Peyer's patch (tissue), 4 donors: ENCODE results near the gene TPD52L2. TPM values are rescaled to one million over a fixed set of nuclear protein-coding genes. Genes with fewer than 3 reads are reported as not detected.
A peak's percentile ranks its signal among the peaks of the same experiment; 100 is the strongest.

Experiments used
- DNase-seq, 3 donors: peaks; one replicate each; pipeline ENCODE4 v3.0.0-alpha.2; 2017 to 2019
- H3K27ac ChIP-seq, 4 donors: fragments of 200-600 bp; sonication (generic); one replicate each; pipeline ENCODE4 v1.5.1; 2016 to 2019
- H3K27me3 ChIP-seq, 2 donors: fragments of 200-600 bp; sonication (generic); one replicate each; pipeline ENCODE4 v1.5.1; 2019
- H3K36me3 ChIP-seq, 3 donors: fragments of 200-600 bp; sonication (generic); one replicate each; pipeline ENCODE4 v1.5.1; 2016 to 2019
- H3K4me1 ChIP-seq, 4 donors: fragments of 200-600 bp; sonication (generic); one replicate each; pipeline ENCODE4 v1.5.1; 2016 to 2019
- H3K4me3 ChIP-seq, 4 donors: fragments of 200-600 bp; sonication (generic); 1 replicate in 3 of 4; 2 replicates in 1 of 4; pipeline ENCODE4 v1.5.1; 2016 to 2019; ENCODE audit warnings: mild to moderate bottlenecking in 1 of 4
- H3K9me3 ChIP-seq, 4 donors: fragments of 200-600 bp; sonication (generic); one replicate each; pipeline ENCODE4 v1.5.1; 2016 to 2019; ENCODE audit warnings: mild to moderate bottlenecking in 1 of 4
- CTCF ChIP-seq, 6 experiments: fragments of 450-650 bp in 4 of 6; fragments of 200-600 bp in 2 of 6; sonication (generic) in 1 of 6; IDR thresholded peaks; one replicate each; pipeline ENCODE4 v1.5.1; 2017 to 2019; ENCODE audit warnings: antibody characterized with exemption in 6 of 6, mild to moderate bottlenecking in 3 of 6, moderate library complexity in 1 of 6
- POLR2A ChIP-seq, 2 donors: fragments of 450-650 bp; IDR thresholded peaks; one replicate each; pipeline ENCODE4 v1.5.1; 2017; ENCODE audit warnings: antibody characterized with exemption in 2 of 2, mild to moderate bottlenecking in 2 of 2, moderate library complexity in 2 of 2
- total RNA-seq, 4 donors: library from RNA; depleted of rRNA; stranded (reverse); fragments of >200 nt; gene quantifications; one replicate each; pipeline ENCODE4 v1.1.0, GENCODE V29; 2016

Gene TPD52L2
- total RNA-seq, 4 donors from 2014 or later: 59.4 to 78.7 (median 65.1) TPM

DNA sequence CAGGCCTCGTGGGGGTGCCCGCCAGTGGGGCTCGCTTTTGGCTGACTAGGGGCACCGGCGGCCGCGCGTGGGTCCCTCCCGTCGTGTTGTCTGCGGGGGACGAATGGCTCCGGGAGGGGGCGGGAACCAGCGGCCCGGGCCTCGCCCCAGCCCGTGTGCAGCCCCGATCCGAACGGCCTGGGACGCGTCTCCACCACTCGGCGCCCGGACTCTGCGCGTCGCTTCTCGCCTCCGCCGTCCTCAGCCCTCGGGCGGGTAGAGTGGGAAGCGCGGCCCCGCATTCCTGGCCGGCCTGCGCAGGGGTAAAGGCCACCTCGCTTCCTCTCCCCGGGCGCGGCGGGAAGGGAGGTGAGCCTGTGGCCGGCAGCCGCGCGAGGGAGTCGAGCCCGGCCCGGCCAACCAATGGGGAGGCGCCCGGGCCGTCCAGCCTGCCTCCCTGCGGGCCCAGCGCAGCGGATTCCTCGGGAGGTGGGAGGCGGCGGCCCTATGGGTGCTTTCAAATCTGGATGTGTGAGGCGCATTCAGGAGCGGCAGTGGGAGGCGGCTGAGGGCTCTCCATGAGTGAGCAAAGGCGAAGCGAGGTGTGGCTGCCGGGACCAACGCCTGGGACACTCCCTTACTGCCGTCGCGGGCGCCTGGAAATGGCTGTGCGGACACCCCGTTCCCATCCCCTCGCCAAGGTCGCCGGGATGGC, 32.9 kb upstream of the TPD52L2 start:
- DNase-seq: peak in 2 of 3 donors; percentile 58 to 74
- peak in 1 of 6 experiments; percentile 9 for TF ChIP-seq CTCF (IDR thresholded peaks at IDR 0.05)
- no peak for TF ChIP-seq POLR2A (IDR thresholded peaks at IDR 0.05)
- Histone ChIP-seq H3K9me3 (no peaks in the 10 kb centered on the region), H3K27me3 (peaks cover 0 to 18% of the 10 kb centered on the region in 2 donors), H3K4me3 (peak overlapping the region; percentile 34 to 72 (median 62)), H3K36me3 (no peaks in the 10 kb centered on the region), H3K4me1 (peaks cover 0 to 52% (median 11%) of the 10 kb centered on the region in 4 donors), H3K27ac (peak overlapping the region; percentile 53 to 76 (median 62))

DNA sequence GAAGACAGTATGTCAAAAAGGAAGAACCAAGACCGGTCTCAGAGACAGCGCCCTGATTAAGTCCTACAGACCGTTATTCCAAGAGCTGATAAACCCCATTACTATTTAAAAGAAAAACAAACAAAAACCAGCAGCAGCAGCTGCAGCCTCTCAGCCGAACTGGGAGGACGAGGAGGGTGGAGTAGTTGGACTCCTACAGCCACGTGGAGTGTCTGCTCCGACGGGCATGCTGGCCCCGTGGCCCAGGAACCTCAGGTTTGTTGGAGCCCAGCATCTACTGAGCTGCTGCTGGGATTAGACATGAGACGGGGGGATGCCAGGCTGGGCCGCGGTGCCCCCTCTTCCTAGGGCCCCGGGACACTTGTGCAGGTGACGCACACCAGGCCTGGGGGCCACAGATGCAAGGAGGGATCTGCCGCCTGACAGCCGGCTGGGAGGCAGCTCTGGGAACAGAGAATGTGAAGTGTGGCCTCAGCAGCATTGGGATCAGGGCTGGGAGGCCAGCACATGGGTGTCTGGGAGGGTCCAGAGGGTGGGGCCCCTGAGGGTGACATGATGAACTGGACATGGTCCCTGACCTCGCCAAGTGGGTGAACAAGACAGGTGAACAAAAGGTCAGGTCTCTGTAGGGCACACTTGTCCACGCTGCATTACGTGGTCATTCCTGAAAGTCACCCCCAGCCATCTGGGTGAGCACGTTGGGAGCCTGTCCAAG, 31.1 kb upstream of the TPD52L2 start:
- Histone ChIP-seq H3K36me3 (no peaks in the 10 kb centered on the region), H3K4me3 (no peak overlapping the region), H3K27me3 (peaks cover 0 to 14% of the 10 kb centered on the region in 2 donors), H3K27ac (peak overlapping the region in 3 of 4 donors; percentile 10 to 38 (median 31)), H3K4me1 (peaks cover 0 to 47% (median 11%) of the 10 kb centered on the region in 4 donors), H3K9me3 (no peaks in the 10 kb centered on the region)
- DNase-seq: no peak
- TF ChIP-seq CTCF (IDR thresholded peaks at IDR 0.05) (no peak), POLR2A (IDR thresholded peaks at IDR 0.05) (no peak)

GRCh38 chr20:63834491-63834880, 30.6 kb upstream of the TPD52L2 start:
- H3K9me3 ChIP-seq: no peaks in the 10 kb centered on the region
- peaks cover 0 to 10% of the 10 kb centered on the region in 2 donors for H3K27me3 ChIP-seq
- no peaks in the 10 kb centered on the region for H3K36me3 ChIP-seq
- peak overlapping the region in 3 of 4 donors; percentile 10 to 38 (median 31) for H3K27ac ChIP-seq
- H3K4me1 ChIP-seq: peaks cover 0 to 41% (median 11%) of the 10 kb centered on the region in 4 donors
- no peak for TF ChIP-seq POLR2A (IDR thresholded peaks at IDR 0.05)
- no peak for TF ChIP-seq CTCF (IDR thresholded peaks at IDR 0.05)
- DNase-seq: no peak
- H3K4me3 ChIP-seq: no peak overlapping the region

GRCh38 chr20:63835021-63835858, 29.8 kb upstream of the TPD52L2 start:
- H3K27me3 ChIP-seq: peaks cover 0 to 3% of the 10 kb centered on the region in 2 donors
- no peak overlapping the region for H3K4me3 ChIP-seq
- H3K9me3 ChIP-seq: no peaks in the 10 kb centered on the region
- TF ChIP-seq CTCF (IDR thresholded peaks at IDR 0.05) (no peak), POLR2A (IDR thresholded peaks at IDR 0.05) (no peak)
- peaks cover 0 to 34% (median 8%) of the 10 kb centered on the region in 4 donors for H3K4me1 ChIP-seq
- peak in 2 of 3 donors; percentile 41 to 80 for DNase-seq
- H3K36me3 ChIP-seq: no peaks in the 10 kb centered on the region
- peak overlapping the region in 2 of 4 donors; percentile 35 to 38 for H3K27ac ChIP-seq
